NCI-H1105 treated with DMSO at 0.1 percent for 48 hours (cell line): ENCODE results near the gene CDIPT.
"Not testable (repeated sequence)": the region's sequence is repeated elsewhere in the genome, so short reads cannot be mapped to it uniquely, and the experiment has no call there.

Experiments used
- DNase-seq: peaks from one replicate; lab custom pipeline; 2025; lab: John Stamatoyannopoulos, UW

CDIPT gene

GRCh38 chr16:29858149-29858849 lies 4.7 kb downstream of the CDIPT start:
- DNase-seq: no peak

GRCh38 chr16:29857133-29857760 lies 5.8 kb downstream of the CDIPT start:
- DNase-seq: no peak

- DNase-seq: no peak
Measured at GRCh38 chr16:29854520-29855100, 8.4 kb downstream of the CDIPT start.

GRCh38 chr16:29852654-29853053 lies 10.4 kb downstream of the CDIPT start:
- no peak for DNase-seq

GRCh38 chr16:29850998-29851397 lies 12.0 kb downstream of the CDIPT start:
- no peak for DNase-seq

- no peak for DNase-seq
Measured at GRCh38 chr16:29849505-29849904, 13.5 kb downstream of the CDIPT start.

GRCh38 chr16:29848420-29849297 lies 14.4 kb downstream of the CDIPT start:
- peak; percentile 18 for DNase-seq

GRCh38 chr16:29845656-29846055 lies 17.4 kb downstream of the CDIPT start:
- no peak for DNase-seq

GRCh38 chr16:29844575-29845331 lies 18.3 kb downstream of the CDIPT start:
- DNase-seq: no peak

GRCh38 chr16:29843931-29844330 lies 19.1 kb downstream of the CDIPT start:
- DNase-seq: no peak

- no peak for DNase-seq
Measured at GRCh38 chr16:29842732-29843346, 20.2 kb downstream of the CDIPT start.

- no peak for DNase-seq
Measured at GRCh38 chr16:29841631-29842030, 21.4 kb downstream of the CDIPT start.

GRCh38 chr16:29840240-29840639 lies 22.8 kb downstream of the CDIPT start:
- DNase-seq: no peak

- no peak for DNase-seq
Measured at GRCh38 chr16:29839822-29840221, 23.2 kb downstream of the CDIPT start.

- DNase-seq: no peak
Measured at GRCh38 chr16:29837841-29838240, 25.2 kb downstream of the CDIPT start.

GRCh38 chr16:29836623-29837022 lies 26.4 kb downstream of the CDIPT start:
- DNase-seq: no peak

GRCh38 chr16:29835926-29836325 lies 27.1 kb downstream of the CDIPT start:
- no peak for DNase-seq

- no peak for DNase-seq
Measured at GRCh38 chr16:29834079-29834478, 28.9 kb downstream of the CDIPT start.

GRCh38 chr16:29833219-29833618 lies 29.8 kb downstream of the CDIPT start:
- not testable (repeated sequence) for DNase-seq

- DNase-seq: no peak
Measured at GRCh38 chr16:29831490-29831889, 31.5 kb downstream of the CDIPT start.

- no peak for DNase-seq
Measured at GRCh38 chr16:29830774-29831173, 32.3 kb downstream of the CDIPT start.
